Adipose tissue (tissue), 3 donors: ENCODE results near the gene PRR20G. TPM values are rescaled to one million over a fixed set of nuclear protein-coding genes. Genes with fewer than 3 reads are reported as not detected.

Source experiments
- H3K27ac ChIP-seq: one replicate; pipeline ENCODE4 v1.5.1; 2013; ENCODE audit warnings: low read depth, low read length
- WGBS, 3 donors: extraction: QIAGEN DNeasy Blood & Tissue Kit; methylation state at CpG; one replicate each; pipeline ENCODE4 v1.1.7; 2013; 5-methylcytosine and 5-hydroxymethylcytosine counted together
- polyA plus RNA-seq, 3 donors: library from polyadenylated mRNA; stranded (reverse); fragments of 200-250 nt; gene quantifications; one replicate each; pipeline ENCODE4 v1.2.3, GENCODE V29; 2013
- donor health status: healthy with polysubstance abuse.
- donor health status: Bipolar disorder and iron deficiency.
- donor health status: healthy.

Gene PRR20G
- polyA plus RNA-seq, 3 donors, result not detected

- no peak overlapping the region for H3K27ac ChIP-seq
- 64 to 79% (median 65%) methylated on average over 10 of the region's 10 CpGs for WGBS, 3 donors
Measured at GRCh38 chr3:127254033-127254644, 33.7 kb downstream of the PRR20G start.

- 91 to 92% (median 92%) methylated on average over 7 of the region's 7 CpGs for WGBS, 3 donors
- H3K27ac ChIP-seq, result no peak overlapping the region
Measured at GRCh38 chr3:127253491-127253890, 34.4 kb downstream of the PRR20G start.

GRCh38 chr3:127252446-127252845, 35.4 kb downstream of the PRR20G start:
- 49 to 59% (median 54%) methylated on average over 2 of the region's 2 CpGs for WGBS, 3 donors

DNA sequence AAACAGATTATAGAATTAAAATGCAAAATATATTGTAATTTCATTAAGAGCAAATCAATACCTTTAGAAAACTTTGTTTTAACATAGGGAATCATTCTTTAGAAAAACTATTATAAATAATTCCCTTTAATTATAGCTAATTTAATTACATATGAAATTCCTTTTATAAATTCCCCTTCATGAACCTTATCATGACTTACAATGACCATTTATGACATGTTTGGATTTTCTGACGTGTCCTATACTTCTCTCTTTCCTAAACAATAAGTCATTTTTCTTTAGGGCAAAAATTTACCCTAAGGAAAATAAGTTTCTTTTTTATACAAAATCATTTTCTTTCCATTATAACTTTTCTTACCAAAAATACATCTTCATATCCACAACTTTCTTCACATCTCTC, 37.8 kb downstream of the PRR20G start:
- no peak overlapping the region for H3K27ac ChIP-seq
- WGBS, 3 donors, result 32 to 44% (median 35%) methylated on average over 1 of the region's 1 CpG

More at GRCh38 chr3:127252446-127252845, 35.4 kb downstream of the PRR20G start:
- H3K27ac ChIP-seq, result no peak overlapping the region

GRCh38 chr3:127247292-127247691, 40.6 kb downstream of the PRR20G start:
- no peak overlapping the region for H3K27ac ChIP-seq
- WGBS, 3 donors, result 70 to 71% (median 71%) methylated on average over 1 of the region's 1 CpG

GRCh38 chr3:127238602-127239001, 49.2 kb downstream of the PRR20G start:
- whole genome bisulfite sequencing, 3 donors, result 73 to 79% (median 77%) methylated on average over 2 of the region's 2 CpGs
- no peak overlapping the region for H3K27ac ChIP-seq

DNA sequence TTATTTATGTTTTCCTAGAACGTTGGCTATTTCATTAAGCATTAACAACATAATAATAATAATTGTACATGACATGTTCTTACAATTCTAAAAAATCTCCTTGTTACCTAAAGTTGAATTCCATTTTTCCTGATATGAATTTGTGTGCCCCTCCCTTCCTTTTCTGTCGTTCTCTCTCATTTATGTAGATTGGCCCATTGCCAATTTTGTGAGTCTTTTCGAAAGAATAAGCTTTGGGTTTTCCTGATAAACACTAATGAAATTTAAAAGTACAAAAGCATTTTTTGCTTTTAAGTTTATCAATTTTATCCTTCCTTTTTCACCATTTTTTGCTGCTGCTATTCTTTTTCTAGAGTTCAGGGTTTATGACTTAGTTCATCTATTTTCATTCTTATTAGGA, 50.0 kb downstream of the PRR20G start:
- 27 to 60% (median 33%) methylated on average over 3 of the region's 3 CpGs for WGBS, 3 donors
- H3K27ac ChIP-seq, result no peak overlapping the region

- H3K27ac ChIP-seq, result no peak overlapping the region
- WGBS, 3 donors, result 62 to 78% (median 72%) methylated on average over 3 of the region's 3 CpGs
Measured at GRCh38 chr3:127235706-127236105, 52.1 kb downstream of the PRR20G start.

DNA sequence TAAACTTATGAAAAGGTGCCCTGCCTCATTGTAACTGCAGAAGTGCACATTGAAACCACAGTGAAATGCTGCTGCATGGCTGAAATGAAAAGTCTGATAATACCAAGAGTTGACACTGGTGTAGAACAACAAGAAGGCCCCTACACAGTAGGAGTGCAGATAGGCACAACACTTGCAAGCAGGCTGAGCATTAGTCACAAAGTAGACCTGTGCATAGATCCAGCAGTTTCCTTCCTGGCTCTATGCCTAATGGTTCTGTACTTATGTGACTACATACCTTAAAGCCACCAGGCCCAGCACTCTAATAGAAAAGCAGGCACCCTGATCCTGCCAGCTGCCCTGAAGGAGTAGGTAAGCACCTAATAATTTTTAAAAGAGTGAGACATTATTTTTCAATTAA, 53.1 kb downstream of the PRR20G start:
- H3K27ac ChIP-seq, result no peak overlapping the region

Other genes with a start within 250 kb of the PRR20G start
- gene PRR23E, start 94.9 kb downstream of the PRR20G start, polyA plus RNA-seq, result under 1 TPM in 1 of 3 donors, not detected in 2; 0.04 TPM